Pancreas (tissue), 10 donors: ENCODE results near the gene ARL13B. TPM values are rescaled to one million over a fixed set of nuclear protein-coding genes. Genes with fewer than 3 reads are reported as not detected.
A peak's percentile ranks its signal among the peaks of the same experiment; 100 is the strongest.

Experiments
- ATAC-seq, 4 donors: fragments of 200-7000 bp; cut with Tn5 transposase; one replicate each; pipeline versions ENCODE4 v1.8.0 to v1.9.1; 2020; ENCODE audit warnings: mild to moderate bottlenecking in 4 of 4, moderate library complexity in 4 of 4
- DNase-seq, 6 donors: peaks; one replicate each; pipeline ENCODE4 v3.0.0-alpha.2; 2020
- FAIRE-seq: peaks from 2 replicates; lab custom pipeline; 2012; peaks lifted over from hg19 to GRCh38; lab: Jason Lieb, UNC
- H3K27ac ChIP-seq, 4 donors: fragments of 200-600 bp; sonication (generic); 1 replicate in 3 of 4; 2 replicates in 1 of 4; pipeline versions ENCODE4 v1.5.0 to v1.8.0; 2020
- H3K27me3 ChIP-seq, 4 donors: fragments of 200-600 bp; one replicate each; pipeline ENCODE4 v1.8.0; 2021
- H3K36me3 ChIP-seq, 3 donors: fragments of 200-600 bp; sonication (generic) in 1 of 3; one replicate each; pipeline versions ENCODE4 v1.5.0 to v1.8.0; 2020 to 2021
- H3K4me1 ChIP-seq, 3 donors: fragments of 200-600 bp; one replicate each; pipeline ENCODE4 v1.8.0; 2021
- H3K4me3 ChIP-seq, 4 donors: fragments of 200-600 bp; sonication (generic) in 2 of 4; one replicate each; pipeline versions ENCODE4 v1.5.0 to v1.8.0; 2020 to 2021
- H3K9me3 ChIP-seq, 4 donors: fragments of 200-600 bp; one replicate each; pipeline ENCODE4 v1.8.0; 2021
- CTCF ChIP-seq, 4 donors: fragments of 200-600 bp; sonication (generic) in 3 of 4; IDR thresholded peaks; one replicate each; pipeline versions ENCODE4 v1.5.0 to v1.8.0; 2021; ENCODE audit warnings: antibody characterized with exemption in 4 of 4
- WGBS, 2 donors: extraction: QIAGEN DNeasy Blood & Tissue Kit; methylation state at CpG; one replicate each; pipeline ENCODE4 v1.1.7; 2013; 5-methylcytosine and 5-hydroxymethylcytosine counted together
- intact Hi-C, 3 donors: fragments of 100-400 bp; cut with DNase I; formaldehyde crosslinking; loops; one replicate each; pipeline versions ENCODE4 v1.11.1 to v1.14.2; 2022
- polyA plus RNA-seq, 2 donors: library from polyadenylated mRNA; stranded (reverse); fragments of 200-250 nt; gene quantifications; one replicate each; pipeline ENCODE4 v1.2.3, GENCODE V29; 2013
- total RNA-seq, 6 donors: library from RNA; stranded (reverse); fragmentation: NEBNext Ultra II Directional in 4 of 6; extraction: Animal tissue kit (Norgen Biotek cat#: 25700) in 4 of 6; gene quantifications; one replicate each; pipeline versions ENCODE4 v1.2.1 to v1.2.4, GENCODE V29; 2021 to 2023
- donor health status: healthy with polysubstance abuse.
- donor health status: DM: no; HTN: no; CAD: no; lungs with moderate emphysema.
- donor health status: DM: no; HTN: no; CAD: no.
- donor health status: control.
- donor health status: control.
- donor health status: Bipolar disorder and iron deficiency.
- donor health status: DM: yes; HTN: yes; CAD: no.
- donor health status: DM: no; HTN: no; CAD: no.
- donor health status: DM: no; HTN: no; CAD: no.
- donor health status: DM: yes; HTN: yes; CAD: no.

The ARL13B gene
- total and polyA plus RNA-seq, 8 donors: 1.9 to 6.1 (median 3.1) TPM

GRCh38 chr3:94066506-94067500 lies 86.8 kb downstream of the ARL13B start:
- Histone ChIP-seq H3K4me1 (peaks cover 5 to 27% (median 22%) of the 10 kb centered on the region in 3 donors), H3K27ac (no peak overlapping the region), H3K27me3 (no peaks in the 10 kb centered on the region), H3K4me3 (no peak overlapping the region), H3K36me3 (no peaks in the 10 kb centered on the region), H3K9me3 (no peaks in the 10 kb centered on the region)
- intact Hi-C loops: loop anchor here in 2 of 3 donors (10.0 kb wide), 2 partner anchors 52 to 62 kb away; no protein-coding TSS in a partner anchor
- 66 to 68% methylated on average over 6 of the region's 6 CpGs for WGBS, 2 donors
- ATAC-seq (no peak), DNase-seq (no peak), FAIRE-seq (no peak)
- no peak for TF ChIP-seq CTCF (IDR thresholded peaks at IDR 0.05)

GRCh38 chr3:94069194-94069813 lies 89.3 kb downstream of the ARL13B start:
- intact Hi-C loops: loop anchor here in 2 of 3 donors (10.0 kb wide), 2 partner anchors 55 to 65 kb away; no protein-coding TSS in a partner anchor
- Histone ChIP-seq H3K36me3 (no peaks in the 10 kb centered on the region), H3K27me3 (no peaks in the 10 kb centered on the region), H3K4me1 (peaks cover 3 to 21% (median 16%) of the 10 kb centered on the region in 3 donors), H3K9me3 (no peaks in the 10 kb centered on the region), H3K4me3 (no peak overlapping the region), H3K27ac (no peak overlapping the region)
- peak; percentile 95 for FAIRE-seq
- 31 to 38% methylated on average over 4 of the region's 4 CpGs for WGBS, 2 donors
- peak in 3 of 4 donors; percentile 54 to 67 (median 55) for ATAC-seq
- no peak for DNase-seq
- TF ChIP-seq CTCF (IDR thresholded peaks at IDR 0.05): peak; percentile 34 to 56 (median 50)

- DNase-seq: no peak
- WGBS, 2 donors: 94 to 96% methylated on average over 6 of the region's 6 CpGs
Observed at GRCh38 chr3:94070341-94070911, 90.5 kb downstream of the ARL13B start.

GRCh38 chr3:94071713-94072284 lies 91.8 kb downstream of the ARL13B start:
- Histone ChIP-seq H3K4me1 (peaks cover 0 to 3% (median 0%) of the 10 kb centered on the region in 3 donors), H3K9me3 (no peaks in the 10 kb centered on the region), H3K27ac (no peak overlapping the region), H3K36me3 (no peaks in the 10 kb centered on the region), H3K27me3 (no peaks in the 10 kb centered on the region), H3K4me3 (no peak overlapping the region)
- no peak for DNase-seq
- ATAC-seq: peak in 1 of 4 donors; percentile 35
- WGBS, 2 donors: 58 to 63% methylated on average over 4 of the region's 4 CpGs
- no peak for TF ChIP-seq CTCF (IDR thresholded peaks at IDR 0.05)
- intact Hi-C loops: no loop called here
- no peak for FAIRE-seq

More at GRCh38 chr3:94070341-94070911, 90.5 kb downstream of the ARL13B start:
- TF ChIP-seq CTCF (IDR thresholded peaks at IDR 0.05): no peak
- Histone ChIP-seq H3K27me3 (no peaks in the 10 kb centered on the region), H3K4me3 (no peak overlapping the region), H3K27ac (no peak overlapping the region), H3K9me3 (no peaks in the 10 kb centered on the region), H3K36me3 (no peaks in the 10 kb centered on the region), H3K4me1 (peaks cover 0 to 13% (median 8%) of the 10 kb centered on the region in 3 donors)
- intact Hi-C loops: no loop called here
- FAIRE-seq (no peak), ATAC-seq (no peak)
